Forelimb muscle (tissue), 1 donor: ENCODE results near the gene KCNE4. TPM values are rescaled to one million over a fixed set of nuclear protein-coding genes. Genes with fewer than 3 reads are reported as not detected.
"Not testable (repeated sequence)": the region's sequence is repeated elsewhere in the genome, so short reads cannot be mapped to it uniquely, and the experiment has no call there.

Experiments used
- DNase-seq: peaks from one replicate; pipeline ENCODE4 v3.0.0-alpha.2; 2013; ENCODE audit warnings: low read depth
- polyA plus RNA-seq: library from polyadenylated mRNA; unstranded; fragments of 120-200 nt; gene quantifications from one replicate; pipeline ENCODE4 v1.2.1, GENCODE V29; 2013; ENCODE audit not compliant: insufficient read length

KCNE4 gene
- polyA plus RNA-seq, 1 donor, result 3.9 TPM

DNA sequence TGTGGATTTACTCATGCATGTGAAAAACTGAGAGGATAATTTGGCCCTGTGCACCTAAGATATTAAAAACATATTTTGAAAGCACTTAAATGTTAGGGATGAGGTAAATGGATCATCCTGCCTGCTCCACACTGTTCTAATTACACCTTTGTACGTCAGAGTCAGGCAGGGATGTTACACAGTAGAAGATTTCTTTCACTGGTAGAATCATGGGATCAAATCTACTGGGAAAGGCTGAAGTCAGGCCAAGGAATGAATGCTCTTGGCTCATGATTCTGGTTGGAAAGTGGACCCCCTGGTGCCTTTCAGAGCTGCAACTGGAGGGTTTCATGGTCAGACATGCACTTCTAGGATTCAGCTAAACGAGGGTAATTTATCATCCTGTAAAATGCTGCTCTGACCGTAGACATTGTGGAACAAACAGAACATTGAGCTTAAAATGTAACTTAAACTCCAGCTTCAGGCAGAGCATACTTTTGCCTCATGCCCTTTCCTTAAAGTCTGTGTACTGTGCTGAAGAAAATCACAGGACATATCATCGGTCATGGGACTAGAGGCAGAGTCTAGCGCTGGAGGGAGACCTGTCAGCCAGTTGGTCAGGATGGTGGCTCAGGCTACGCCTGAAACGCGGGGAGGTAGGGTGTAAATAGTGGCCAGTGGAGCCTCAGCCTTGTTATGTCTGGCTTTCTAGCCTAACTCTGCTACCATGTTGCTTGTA, 4.9 kb downstream of the KCNE4 start:
- no peak for DNase-seq

GRCh38 chr2:223057569-223057968, 5.6 kb downstream of the KCNE4 start:
- DNase-seq, result no peak

DNA sequence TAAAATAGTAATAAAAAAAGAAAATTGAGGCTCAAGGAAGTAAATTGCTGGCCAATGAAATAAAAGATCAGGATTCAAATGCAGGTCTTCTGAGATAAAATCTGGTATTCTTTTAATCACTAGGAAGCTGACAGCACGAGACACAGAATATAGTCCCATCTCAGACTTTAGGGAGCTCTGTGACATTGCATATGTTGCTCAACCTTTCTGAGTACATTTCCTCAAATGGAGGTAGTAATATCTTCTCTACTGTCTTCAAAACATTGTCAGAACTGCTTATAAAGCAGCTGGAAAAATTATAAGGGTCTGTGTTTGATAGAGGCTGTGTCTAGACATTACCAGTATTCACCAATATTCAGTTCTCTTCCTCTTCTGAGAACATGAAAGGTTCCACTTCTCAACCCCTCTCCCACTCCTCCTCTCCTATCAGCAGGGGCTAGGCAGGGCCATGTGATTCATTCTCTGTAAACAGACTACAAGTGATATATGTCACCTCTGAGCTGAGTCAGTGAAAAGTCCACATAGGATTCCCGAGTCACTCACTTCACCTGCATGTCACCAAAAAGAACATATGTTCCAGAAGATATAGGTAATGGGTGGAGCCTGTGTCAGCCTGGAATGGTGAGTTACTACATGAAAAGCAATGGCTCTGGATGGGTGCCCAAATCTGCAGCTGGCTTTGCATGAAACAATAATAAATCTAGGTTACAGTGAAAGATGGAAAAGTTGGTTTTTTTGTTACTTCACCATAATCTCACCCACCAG, 7.1 kb downstream of the KCNE4 start:
- no peak for DNase-seq

DNA sequence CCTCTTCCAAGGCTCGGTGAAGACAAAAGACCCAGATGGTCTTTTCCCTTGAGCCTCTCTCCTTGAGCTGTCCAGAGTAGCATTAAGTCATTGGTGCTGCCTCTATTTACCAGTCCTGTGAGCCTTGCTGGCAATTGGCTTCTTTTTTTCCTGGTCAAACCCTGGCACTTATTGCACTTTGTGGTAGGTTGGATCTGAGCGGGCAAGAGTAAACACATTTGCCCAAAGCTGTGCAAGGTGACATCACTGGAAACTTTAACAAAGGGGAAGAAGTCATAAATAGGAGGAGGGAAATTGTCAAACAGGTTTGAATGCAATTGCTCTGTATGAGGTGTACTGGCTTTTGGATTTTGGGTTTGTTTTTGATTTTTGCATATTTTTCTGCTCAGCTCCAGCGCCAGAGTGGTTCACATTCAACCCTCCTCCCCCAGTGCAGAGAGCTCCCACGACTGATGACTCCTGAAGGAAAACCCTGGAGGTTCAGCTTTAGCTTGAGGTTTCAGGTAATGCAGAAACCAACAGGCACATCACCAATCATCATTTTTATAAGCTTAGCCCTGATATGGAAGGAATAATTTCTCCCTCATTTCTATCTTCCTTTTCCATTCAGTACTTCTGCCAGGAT, 8.3 kb downstream of the KCNE4 start:
- no peak for DNase-seq

- DNase-seq, result no peak
Measured at GRCh38 chr2:223062396-223062795, 10.4 kb downstream of the KCNE4 start.

GRCh38 chr2:223065107-223065506, 13.1 kb downstream of the KCNE4 start:
- DNase-seq, result no peak

GRCh38 chr2:223066721-223067120, 14.7 kb downstream of the KCNE4 start:
- DNase-seq, result no peak

DNA sequence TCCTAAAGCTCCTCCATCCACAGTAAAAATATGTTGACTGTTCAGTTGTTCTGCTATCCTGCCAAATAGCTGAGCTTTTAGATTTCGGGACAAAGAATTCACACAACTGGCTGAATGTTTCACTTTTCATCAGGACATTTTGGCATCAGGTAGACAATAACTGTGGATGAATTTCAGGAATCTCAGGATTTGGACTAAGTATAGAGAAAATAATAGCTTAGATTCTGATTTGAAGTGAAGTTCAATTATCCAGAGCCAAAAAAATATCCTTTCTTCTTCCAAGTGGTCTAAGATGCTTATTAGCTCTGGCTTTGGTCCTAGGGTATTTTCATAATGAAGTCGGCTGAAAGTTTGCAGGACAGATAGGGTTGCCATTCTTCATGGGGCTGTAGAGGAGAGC, 16.1 kb downstream of the KCNE4 start:
- no peak for DNase-seq

DNA sequence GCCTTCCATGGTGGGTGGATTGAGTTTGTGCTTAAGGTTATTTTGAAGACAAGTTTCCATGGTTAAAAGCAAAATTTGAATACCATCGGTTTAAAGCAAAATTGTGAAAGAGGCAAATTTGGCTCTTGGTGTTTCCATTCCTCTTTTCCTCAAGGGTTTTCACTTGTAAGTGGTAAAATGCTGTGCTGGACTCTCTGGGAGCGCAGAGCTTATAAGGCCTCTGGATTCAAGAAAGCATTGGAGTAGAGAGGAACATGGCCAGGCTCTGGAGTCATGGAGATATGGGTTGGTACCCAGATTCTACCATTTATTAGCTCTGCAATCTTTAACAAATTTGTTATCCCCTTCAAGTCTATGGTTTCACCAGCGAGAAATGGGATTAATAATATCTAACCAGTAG, 17.5 kb downstream of the KCNE4 start:
- no peak for DNase-seq

DNA sequence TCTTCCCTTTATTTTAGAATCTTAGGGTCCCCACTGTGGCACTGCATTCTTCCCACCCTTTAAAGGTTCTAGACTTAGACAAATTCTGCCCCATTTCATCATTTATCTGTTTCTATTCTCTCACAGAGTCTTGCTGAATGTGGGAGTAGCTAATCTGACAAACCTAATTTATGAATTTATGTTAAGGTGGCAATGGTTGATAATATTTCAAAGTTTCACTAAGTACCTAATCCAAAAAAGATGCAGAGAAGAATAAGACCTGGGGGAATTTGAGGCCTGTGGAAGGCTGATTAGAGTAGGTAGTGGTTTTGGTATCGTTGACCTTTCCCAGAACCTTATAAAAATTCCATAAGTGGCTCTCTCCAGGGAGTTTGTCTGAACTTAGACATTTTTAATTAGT, 18.0 kb downstream of the KCNE4 start:
- DNase-seq, result no peak

GRCh38 chr2:223071139-223071538, 19.1 kb downstream of the KCNE4 start:
- DNase-seq, result no peak

- no peak for DNase-seq
Measured at GRCh38 chr2:223072826-223073225, 20.8 kb downstream of the KCNE4 start.

GRCh38 chr2:223075301-223076270, 23.6 kb downstream of the KCNE4 start:
- no peak for DNase-seq

DNA sequence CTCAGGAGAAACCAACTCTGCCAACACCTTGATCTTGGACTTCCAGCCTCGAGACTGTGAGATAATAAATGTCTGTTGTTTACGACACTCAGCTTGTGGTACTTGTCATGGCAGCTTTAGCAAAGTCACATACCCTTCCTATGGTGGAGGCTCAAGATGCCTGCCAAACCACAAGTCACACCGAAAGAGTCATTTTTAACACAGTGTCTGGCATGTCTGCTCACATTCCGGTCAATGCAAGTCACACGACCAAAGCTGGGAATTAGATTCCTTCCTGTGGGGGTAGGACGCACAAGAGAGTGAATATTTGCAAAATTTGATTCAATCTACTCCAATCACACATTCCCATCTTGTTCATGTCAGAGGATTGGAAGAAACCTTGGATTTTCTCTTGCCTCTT, 24.6 kb downstream of the KCNE4 start:
- no peak for DNase-seq

DNA sequence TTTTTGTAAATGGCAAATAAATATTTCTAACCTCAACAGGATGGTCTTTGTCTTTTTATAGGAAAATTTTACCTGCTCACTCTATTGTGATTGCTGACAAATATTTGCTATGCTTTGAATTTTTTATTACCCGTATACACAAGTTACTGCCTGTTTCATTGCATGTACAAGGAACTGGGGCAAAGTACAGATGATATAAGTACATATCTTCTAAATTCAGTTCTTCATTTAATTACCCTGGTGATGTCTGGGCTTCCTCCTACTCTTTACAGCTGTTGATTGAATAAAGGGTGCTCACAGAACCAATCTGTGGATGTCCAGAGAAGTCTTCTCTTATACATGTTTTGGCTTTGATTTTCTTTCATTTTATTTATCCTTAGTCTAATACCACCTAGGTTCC, 26.5 kb downstream of the KCNE4 start:
- DNase-seq, result no peak

- DNase-seq, result no peak
Measured at GRCh38 chr2:223079378-223079777, 27.4 kb downstream of the KCNE4 start.

DNA sequence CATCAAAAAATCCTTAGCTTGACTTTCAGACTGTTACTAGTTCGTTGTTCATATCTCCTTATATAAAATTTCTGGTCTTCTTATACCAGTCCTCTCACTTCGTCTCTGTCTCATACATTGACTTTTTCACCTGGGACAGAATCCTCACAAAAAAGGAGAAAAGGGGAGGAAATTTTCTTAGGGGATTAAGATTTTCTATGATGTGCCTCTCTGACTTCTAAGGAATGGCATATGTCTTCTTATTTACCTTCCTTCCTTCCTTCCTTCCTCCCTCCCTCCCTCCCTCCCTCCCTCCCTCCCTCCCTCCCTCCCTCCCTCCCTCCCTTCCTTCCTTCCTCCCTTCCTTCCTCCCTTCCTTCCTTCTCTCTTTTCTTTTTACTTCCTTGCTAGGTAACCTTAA, 27.9 kb downstream of the KCNE4 start:
- DNase-seq, result no peak

DNA sequence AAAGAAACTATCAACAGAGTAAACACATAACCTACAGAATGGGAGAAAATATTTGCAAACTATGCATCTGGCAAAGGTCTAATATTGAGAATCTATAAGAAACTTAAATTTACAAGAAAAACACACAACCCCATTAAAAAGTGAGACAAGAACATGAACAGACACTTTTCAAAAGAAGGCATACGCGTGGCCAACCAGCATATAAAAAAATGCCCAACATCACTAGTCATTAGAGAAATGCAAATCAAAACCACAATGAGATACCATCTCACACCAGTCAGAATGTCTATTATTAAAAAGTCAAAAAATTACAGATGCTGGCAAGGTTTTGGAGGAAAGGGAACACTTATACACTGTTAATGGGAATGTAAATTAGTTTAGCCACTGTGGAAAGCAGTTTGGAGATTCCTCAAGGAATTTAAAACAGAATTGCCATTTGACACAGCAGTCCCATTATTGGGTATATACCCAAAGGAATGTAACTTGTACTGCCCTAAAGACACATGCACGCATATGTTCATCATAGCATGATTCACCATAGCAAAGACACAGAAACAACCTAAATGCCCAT, 28.9 kb downstream of the KCNE4 start:
- DNase-seq, result not testable (repeated sequence)

DNA sequence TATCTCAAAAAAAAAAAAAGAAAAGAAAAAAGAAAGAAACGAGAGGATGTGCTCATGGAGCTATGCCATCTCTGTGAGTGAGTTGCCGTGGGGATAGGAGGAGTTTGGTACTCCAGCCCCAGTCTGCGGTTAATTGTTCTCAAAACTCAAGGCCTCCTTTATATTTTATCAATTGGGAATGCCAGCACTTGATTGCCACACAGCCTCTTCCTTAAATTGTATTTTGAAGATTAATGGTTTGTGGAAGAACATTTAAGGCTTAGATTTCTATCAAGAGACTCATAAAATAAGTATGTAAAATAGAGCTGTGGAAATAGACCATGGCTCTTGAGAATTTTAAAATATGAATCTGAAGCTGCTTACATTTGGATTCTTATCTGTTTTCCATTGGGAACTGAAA, 29.8 kb downstream of the KCNE4 start:
- DNase-seq, result no peak

DNA sequence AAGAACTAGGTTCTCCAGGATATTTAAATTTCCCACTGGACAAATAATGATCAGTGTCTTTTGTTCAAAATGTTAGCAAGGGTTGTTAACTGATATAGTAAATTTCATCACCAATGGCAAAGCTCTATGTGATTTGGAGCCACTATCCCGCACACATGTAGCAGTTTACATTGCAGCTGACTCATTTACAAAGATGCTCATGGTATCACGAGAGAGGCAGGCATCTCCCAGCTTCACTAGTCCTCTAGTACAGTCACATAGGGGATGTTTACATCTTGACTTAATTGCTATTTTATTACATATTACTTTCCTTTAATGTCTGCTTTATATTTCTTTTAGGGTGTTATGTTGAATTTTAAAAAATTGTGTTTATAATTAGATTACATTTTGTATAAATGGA, 30.7 kb downstream of the KCNE4 start:
- DNase-seq, result no peak

- DNase-seq, result no peak
Measured at GRCh38 chr2:223083402-223084070, 31.5 kb downstream of the KCNE4 start.
